ENCODE measurements around the gene UBE2D2. TPM values are rescaled to one million over a fixed set of nuclear protein-coding genes. Genes with fewer than 3 reads are reported as not detected.

The UBE2D2 gene
- total RNA-seq, 1 donor from 2014 or later: 166 TPM

DNA sequence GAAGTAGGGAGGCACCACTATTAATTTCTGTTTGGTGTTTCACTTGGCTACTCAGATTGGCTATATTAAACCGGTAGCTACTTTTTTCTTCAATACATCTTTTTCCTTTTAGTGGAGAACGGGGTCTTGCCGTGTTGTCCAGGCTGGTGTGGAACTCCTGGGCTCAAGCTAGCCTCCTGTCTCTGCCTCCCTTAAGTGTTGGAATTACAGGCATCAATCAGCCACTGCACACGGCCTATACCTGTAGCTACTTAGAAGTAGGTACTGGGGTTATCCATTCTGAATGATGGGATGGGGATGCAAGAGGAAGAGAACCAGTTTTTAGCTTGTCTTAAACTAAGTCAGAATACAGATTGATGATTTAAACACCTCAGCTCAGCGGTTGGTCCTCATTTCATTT, 1.7 kb downstream of the UBE2D2 start:
- DNase-seq (ENCODE audit: low read depth, low spot score): no peak
- TF ChIP-seq, protein P1, sequence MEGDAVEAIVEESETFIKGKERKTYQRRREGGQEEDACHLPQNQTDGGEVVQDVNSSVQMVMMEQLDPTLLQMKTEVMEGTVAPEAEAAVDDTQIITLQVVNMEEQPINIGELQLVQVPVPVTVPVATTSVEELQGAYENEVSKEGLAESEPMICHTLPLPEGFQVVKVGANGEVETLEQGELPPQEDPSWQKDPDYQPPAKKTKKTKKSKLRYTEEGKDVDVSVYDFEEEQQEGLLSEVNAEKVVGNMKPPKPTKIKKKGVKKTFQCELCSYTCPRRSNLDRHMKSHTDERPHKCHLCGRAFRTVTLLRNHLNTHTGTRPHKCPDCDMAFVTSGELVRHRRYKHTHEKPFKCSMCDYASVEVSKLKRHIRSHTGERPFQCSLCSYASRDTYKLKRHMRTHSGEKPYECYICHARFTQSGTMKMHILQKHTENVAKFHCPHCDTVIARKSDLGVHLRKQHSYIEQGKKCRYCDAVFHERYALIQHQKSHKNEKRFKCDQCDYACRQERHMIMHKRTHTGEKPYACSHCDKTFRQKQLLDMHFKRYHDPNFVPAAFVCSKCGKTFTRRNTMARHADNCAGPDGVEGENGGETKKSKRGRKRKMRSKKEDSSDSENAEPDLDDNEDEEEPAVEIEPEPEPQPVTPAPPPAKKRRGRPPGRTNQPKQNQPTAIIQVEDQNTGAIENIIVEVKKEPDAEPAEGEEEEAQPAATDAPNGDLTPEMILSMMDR (conservative IDR thresholded peaks at IDR 0.05): no peak
- H3K4me1 Mint-ChIP-seq: peaks cover 41% of the 10 kb centered on the region
- peak overlapping the region; percentile 92 for H3K4me3 Mint-ChIP-seq
- peaks cover 6% of the 10 kb centered on the region for H3K36me3 Mint-ChIP-seq (ENCODE audit: low read depth)
- no peaks in the 10 kb centered on the region for H3K27me3 Mint-ChIP-seq (ENCODE audit: low read depth)
- peak overlapping the region; percentile 21 for H3K27ac Mint-ChIP-seq (ENCODE audit: unreplicated experiment)
- no peaks in the 10 kb centered on the region for H3K9me3 Mint-ChIP-seq

DNA sequence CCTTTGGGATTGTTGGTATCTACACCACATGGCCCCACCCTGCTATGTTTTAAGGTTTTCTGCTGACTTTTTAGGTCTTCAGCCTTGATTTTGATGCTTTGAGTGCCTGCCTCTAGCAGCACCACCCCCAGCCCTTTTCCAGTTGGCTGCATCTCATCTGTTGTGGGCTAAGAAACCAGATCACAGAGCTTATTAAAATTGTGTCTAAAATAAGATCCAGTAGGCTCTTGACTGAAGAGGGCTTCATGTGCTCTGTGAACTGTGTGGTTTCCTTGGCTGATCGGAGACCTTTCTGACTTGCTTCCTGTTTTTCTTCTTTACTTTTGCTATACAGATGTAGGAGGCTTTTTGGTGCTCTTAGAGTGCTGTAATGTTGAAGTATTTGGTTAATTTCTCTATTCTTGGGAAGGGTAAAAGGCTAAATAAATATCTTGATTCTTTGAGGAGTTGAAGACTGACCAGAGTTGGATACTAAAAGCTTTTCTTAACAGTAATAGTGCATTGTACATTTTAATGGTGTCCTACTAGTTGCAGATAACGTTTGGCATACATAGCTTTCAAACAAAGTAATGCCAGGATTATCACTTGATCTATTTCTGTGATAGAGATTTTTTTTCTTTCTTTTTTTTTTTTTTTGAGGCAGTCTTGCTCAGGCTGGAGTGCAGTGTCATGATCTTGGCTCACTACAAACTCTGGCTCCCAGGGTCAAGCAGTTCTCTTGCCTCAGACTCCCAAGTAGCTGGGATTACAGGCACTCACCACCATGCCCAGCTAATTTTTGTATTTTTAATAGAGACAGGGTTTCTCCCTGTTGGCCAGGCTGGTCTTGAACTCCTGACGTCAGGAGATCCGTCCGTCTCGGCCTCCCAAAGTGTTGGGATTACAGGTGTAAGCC, 4.5 kb downstream of the UBE2D2 start:
- peaks cover 47% of the 10 kb centered on the region for H3K4me1 Mint-ChIP-seq
- no peak for DNase-seq (ENCODE audit: low read depth, low spot score)
- no peaks in the 10 kb centered on the region for H3K9me3 Mint-ChIP-seq
- TF ChIP-seq, protein P1 (conservative IDR thresholded peaks at IDR 0.05): no peak
- peak overlapping the region; percentile 70 for H3K4me3 Mint-ChIP-seq
- H3K27me3 Mint-ChIP-seq (ENCODE audit: low read depth): no peaks in the 10 kb centered on the region
- no peak overlapping the region for H3K27ac Mint-ChIP-seq (ENCODE audit: unreplicated experiment)
- peaks cover 6% of the 10 kb centered on the region for H3K36me3 Mint-ChIP-seq (ENCODE audit: low read depth)

DNA sequence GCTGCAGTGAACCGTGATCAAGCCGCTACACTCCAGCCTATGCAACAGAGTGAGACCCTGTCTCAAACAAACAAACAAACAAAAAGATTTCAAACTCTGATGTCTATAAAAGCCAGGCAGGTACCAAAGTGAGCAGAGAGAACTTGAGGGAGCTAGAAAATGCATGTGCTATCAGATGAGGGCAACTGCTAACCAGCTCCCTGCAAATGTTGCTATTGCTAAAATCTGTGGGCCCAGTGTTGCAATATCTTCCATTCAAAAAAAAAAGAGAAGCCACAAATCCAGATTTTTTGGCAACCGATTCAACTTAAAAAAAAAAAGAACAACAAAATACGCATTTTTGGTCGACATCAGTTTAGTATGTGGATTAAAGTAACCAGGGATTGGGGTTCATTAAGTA, 5.5 kb downstream of the UBE2D2 start:
- TF ChIP-seq, protein P1 (conservative IDR thresholded peaks at IDR 0.05): no peak
- H3K27me3 Mint-ChIP-seq (ENCODE audit: low read depth): no peaks in the 10 kb centered on the region
- DNase-seq (ENCODE audit: low read depth, low spot score): no peak
- no peak overlapping the region for H3K4me3 Mint-ChIP-seq
- peaks cover 6% of the 10 kb centered on the region for H3K36me3 Mint-ChIP-seq (ENCODE audit: low read depth)
- H3K27ac Mint-ChIP-seq (ENCODE audit: unreplicated experiment): no peak overlapping the region
- H3K9me3 Mint-ChIP-seq: no peaks in the 10 kb centered on the region
- H3K4me1 Mint-ChIP-seq: peaks cover 46% of the 10 kb centered on the region

DNA sequence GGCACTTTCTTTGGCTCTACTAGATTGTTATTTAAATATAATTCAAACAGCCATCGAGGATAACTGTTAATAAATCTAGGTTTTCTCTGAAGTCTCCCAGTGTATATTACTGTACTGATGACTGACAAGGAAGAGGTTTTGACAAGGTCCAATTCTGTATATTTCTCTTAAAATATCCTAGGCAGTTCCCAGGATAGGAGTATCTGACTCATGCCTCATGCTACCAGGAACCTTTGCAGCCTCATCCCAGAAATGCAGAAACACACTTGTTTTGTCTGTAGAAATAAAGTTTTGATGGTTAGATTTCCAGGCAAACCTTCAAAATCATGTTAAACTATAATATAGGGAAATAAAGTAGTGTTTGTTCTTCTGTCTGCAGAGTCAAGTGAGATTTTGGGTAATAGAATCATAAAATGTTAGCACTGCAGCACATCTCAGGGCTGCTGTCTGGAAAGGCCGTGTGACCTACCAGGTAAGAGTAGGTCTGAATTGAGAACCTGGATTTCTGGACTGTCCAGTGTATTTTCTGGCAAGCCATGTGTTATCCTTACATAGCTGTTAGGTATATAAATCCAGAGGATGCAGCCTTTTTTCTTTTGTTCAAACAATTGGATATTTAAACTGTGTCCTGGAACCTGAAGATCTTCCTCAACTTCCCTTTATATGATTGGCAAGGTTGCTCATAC, 8.3 kb downstream of the UBE2D2 start:
- TF ChIP-seq, protein P1 (conservative IDR thresholded peaks at IDR 0.05): no peak
- H3K27me3 Mint-ChIP-seq (ENCODE audit: low read depth): no peaks in the 10 kb centered on the region
- H3K9me3 Mint-ChIP-seq: no peaks in the 10 kb centered on the region
- no peak overlapping the region for H3K27ac Mint-ChIP-seq (ENCODE audit: unreplicated experiment)
- no peak for DNase-seq (ENCODE audit: low read depth, low spot score)
- peaks cover 34% of the 10 kb centered on the region for H3K4me1 Mint-ChIP-seq
- H3K4me3 Mint-ChIP-seq: no peak overlapping the region
- H3K36me3 Mint-ChIP-seq (ENCODE audit: low read depth): peaks cover 6% of the 10 kb centered on the region

DNA sequence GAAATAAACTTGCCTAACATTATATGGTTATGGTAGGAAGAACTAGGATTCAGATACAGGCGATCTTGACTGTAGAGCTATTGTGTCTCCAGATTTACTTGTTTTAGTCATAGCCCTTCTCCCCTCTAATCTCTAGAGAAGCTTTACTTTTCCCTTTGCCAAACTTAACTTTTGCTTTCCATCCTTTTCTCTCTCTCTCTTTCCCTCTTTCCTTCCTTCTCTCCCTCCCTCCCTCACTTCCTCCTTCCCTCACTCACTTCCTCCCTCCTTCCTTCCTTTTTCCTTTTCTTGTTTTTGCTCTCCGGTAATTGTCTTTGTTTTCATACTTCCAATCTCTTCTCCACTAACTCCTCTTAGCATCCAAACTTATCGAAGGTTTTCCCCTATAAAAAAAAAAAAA, 10.4 kb downstream of the UBE2D2 start:
- Mint-ChIP-seq H3K27ac (ENCODE audit: unreplicated experiment) (no peak overlapping the region), H3K27me3 (ENCODE audit: low read depth) (no peaks in the 10 kb centered on the region), H3K9me3 (no peaks in the 10 kb centered on the region), H3K36me3 (ENCODE audit: low read depth) (peaks cover 3% of the 10 kb centered on the region), H3K4me1 (peaks cover 31% of the 10 kb centered on the region), H3K4me3 (no peak overlapping the region)
- TF ChIP-seq, protein P1 (conservative IDR thresholded peaks at IDR 0.05): no peak
- no peak for DNase-seq (ENCODE audit: low read depth, low spot score)

Measured in neural crest cell (in vitro differentiated cells).